Raji (cell line): Measurements from ENCODE around the gene NPY2R.

Experiments used
- POLR2A ChIP-seq: IDR thresholded peaks from 2 replicates; pipeline ENCODE4 v1.6.1; 2011; ENCODE audit warnings: low read depth, low read length, control low read depth; ENCODE audit not compliant: insufficient read depth

Gene NPY2R, protein sequence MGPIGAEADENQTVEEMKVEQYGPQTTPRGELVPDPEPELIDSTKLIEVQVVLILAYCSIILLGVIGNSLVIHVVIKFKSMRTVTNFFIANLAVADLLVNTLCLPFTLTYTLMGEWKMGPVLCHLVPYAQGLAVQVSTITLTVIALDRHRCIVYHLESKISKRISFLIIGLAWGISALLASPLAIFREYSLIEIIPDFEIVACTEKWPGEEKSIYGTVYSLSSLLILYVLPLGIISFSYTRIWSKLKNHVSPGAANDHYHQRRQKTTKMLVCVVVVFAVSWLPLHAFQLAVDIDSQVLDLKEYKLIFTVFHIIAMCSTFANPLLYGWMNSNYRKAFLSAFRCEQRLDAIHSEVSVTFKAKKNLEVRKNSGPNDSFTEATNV

DNA sequence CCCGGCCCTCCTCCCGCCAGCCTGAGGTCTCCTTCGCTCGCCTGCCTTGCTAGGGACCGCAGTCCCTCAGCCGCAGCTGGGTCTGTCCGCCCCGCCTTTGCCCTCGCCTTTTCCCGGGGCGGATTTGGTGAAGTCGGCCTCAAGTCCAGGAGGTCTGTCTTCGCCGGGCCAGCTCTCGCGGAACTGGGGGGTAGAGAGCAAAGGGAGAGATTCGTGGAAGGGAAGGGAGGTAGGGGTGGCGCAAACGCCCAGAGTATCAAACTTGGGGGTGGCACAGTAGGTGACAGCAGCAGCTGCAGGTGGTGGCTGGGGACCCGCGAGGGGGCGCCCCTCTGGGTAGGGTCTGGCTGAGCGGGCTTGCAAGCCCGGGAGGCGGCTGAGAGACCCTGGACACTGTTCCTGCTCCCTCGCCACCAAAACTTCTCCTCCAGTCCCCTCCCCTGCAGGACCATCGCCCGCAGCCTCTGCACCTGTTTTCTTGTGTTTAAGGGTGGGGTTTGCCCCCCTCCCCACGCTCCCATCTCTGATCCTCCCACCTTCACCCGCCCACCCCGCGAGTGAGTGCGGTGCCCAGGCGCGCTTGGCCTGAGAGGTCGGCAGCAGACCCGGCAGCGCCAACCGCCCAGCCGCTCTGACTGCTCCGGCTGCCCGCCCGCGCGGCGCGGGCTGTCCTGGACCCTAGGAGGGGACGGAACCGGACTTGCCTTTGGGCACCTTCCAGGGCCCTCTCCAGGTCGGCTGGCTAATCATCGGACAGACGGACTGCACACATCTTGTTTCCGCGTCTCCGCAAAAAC is at the start of gene NPY2R:
NPY2R (plus strand) TSS at position 379 of the 797 bp plus-strand sequence. CDS start 5,304 bp downstream, outside the sequence.
- no peak for TF ChIP-seq POLR2A

DNA sequence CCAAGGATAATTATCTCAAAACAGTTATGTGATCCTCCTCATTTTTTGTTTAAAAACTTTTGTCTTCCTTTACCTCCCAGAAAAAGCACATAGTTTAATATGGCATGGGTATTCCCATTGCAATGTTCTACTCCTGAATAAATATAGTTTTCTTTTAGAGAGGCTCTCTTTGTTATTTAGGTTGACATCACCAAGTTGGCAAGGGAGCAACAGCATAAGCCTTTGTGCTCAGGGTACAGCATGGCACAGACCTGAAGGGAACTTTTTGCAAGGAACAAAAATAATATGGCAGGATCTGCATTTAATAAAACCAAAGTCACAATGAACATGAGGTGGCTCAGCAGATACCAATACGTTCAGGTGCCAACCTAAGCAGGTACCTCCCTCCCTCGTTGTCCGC is 47.1 kb upstream of the NPY2R start:
- TF ChIP-seq POLR2A: no peak

DNA sequence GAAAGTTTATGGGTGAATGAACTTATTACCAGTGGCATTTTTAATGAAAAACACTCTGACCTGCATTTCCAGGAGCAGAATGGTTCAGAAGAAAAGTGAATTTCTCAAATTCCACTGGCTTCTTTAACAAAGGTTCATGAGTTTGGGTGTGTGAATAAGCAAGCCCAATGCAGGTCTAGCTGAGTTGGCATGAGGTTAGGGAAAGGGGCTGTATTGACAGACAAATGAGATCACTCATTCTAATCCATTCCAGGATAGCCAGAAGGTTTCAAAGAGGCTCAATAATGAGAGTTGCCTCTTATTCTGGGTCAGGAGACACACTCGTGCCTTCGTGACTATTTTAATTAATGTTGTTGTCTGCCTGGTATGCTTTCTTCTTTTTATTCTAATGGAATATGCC is 43.7 kb upstream of the NPY2R start:
- TF ChIP-seq POLR2A: no peak

DNA sequence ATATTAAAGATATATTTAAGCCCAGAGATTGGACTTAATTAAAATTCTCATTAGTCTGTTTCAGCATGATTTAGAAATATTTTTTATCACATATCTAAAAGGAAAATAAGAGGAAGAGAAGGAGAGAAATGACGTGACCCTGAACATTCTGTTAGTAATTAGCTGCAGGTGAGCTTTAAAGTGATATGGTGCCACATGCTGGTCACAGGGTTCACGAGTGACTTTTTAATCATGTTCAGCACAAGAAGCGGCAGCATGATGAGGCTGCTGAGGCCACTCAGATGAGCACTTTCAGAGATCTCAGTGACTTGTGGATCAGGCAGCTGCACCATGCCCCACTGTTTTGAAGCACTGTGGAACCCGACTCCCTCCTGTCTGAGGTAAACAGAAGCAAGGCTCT is 37.9 kb upstream of the NPY2R start:
- no peak for TF ChIP-seq POLR2A

DNA sequence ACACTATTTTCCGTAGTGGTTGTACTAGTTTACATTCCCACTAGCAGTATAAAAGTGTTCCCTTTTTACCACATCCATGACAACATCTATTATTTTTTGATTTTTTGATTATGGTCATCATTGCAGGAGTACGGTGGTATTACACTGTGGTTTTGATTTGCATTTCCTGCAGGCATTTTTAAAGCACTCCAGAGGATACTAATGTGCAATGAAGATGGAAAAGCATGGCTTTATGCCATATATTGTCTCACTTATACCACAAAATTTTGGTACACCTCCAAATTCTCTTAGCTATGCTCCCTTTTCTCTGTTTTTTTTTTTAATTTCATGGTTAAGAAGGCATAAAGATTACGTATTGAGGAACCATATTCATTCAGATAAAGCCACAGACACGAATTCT is 35.1 kb upstream of the NPY2R start:
- TF ChIP-seq POLR2A: no peak

DNA sequence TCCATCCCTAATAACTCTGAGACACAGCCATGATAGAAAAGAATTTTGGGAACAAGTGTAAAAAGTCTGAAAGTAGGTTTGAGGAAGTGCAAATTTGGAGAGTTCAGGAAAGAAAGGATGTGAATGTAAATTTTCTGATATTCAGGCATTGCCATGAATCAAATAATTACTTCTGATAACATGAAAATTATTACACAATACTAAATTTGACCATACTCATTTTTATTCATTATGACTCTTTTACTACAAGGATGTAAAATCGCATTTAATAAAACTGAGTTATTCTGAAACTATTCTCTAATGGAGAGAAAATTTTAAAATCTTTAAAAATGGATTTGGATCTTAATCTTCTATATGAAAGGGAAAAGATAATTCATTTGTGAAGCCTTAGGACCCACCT is 33.8 kb upstream of the NPY2R start:
- TF ChIP-seq POLR2A: no peak

DNA sequence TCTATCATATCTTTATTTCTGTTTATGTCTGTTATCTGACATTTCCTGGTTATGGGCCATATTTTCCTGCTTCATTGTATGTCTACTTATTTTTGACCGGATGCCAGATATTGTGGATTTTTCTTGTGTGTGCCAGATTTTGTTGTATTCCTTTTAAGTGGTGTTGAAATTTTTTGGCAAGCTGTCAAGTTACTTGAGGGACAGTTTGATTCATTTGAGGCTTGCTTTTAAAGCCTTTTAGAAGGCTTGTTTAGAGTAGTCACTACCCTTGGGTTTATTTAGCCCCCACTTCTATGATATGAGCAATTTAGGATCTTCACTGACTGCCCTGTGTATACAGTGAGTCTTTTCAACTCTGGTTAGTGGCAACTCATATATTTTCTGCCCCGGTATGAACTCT is 29.2 kb upstream of the NPY2R start:
- no peak for TF ChIP-seq POLR2A

DNA sequence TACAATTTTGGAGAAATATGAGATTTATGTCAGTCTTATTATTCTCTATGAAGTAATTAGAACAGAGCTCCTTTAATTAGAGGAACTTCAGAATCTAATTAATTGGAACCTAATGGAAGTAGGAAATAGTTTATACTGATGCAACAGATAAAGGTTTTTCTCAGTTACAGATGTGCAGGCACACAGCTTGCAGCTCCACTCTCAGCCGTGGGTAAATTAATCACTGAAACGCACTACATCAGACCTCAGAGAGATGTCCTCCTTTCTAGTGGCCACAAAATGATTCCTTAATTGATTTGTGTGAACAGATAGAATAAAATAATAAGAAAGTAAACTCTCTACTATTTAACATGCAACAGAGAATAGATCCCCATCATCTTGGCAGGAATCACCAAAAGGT is 21.5 kb upstream of the NPY2R start:
- no peak for TF ChIP-seq POLR2A

DNA sequence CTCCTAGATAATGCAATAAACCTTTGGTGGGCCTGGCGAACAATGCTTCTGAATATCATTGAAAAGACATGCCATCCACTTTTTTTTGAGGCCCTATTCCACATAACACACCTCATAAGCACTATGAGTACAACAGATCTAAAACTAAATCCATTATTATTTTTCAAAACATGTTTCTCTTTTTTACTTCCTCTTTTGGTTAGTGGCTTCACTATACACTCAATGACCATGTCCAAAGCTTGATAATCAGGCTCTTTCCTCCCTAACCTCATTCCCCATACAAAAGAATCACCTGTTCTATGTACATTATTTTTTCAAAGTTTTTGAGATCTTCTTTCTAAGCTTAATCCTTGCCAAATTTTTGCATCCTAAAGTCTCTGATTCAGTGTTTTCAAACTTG is 20.4 kb upstream of the NPY2R start:
- no peak for TF ChIP-seq POLR2A

DNA sequence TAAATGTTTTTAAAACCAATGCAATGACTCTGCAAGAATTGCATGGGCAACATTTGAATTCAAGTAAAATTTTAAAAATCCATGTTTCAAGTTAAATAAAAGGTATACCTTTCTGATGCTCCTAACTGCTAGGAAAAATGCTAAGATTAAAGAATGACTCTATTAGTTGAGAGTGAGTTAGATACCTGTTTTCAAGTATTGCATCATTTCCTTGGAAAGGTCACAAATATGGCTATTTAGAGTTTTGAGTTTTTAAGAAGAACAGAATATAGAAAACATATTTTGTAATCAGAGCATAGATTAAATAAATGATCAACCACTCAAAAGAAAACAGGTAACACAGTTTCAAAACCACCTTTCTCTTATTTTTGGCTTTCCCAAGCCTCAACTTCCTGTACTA is 18.3 kb upstream of the NPY2R start:
- no peak for TF ChIP-seq POLR2A

DNA sequence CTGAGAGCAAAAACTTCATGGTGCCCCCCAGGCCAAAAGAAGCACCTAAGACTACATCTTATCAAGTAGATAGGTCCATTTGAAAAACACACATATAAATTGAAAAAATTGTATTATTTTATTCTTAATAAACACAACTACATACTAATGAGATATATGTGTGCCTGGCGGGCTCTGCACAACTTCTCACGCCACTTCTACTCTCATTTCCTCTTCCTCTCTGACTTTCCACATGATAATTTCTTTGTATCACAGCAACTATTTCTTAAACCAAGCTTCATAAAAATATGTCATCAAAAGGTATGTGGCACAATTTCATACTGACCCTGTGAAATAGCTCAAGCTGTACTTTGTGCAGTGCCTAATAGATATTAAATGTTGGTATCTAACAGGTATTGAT is 10.7 kb upstream of the NPY2R start:
- no peak for TF ChIP-seq POLR2A

DNA sequence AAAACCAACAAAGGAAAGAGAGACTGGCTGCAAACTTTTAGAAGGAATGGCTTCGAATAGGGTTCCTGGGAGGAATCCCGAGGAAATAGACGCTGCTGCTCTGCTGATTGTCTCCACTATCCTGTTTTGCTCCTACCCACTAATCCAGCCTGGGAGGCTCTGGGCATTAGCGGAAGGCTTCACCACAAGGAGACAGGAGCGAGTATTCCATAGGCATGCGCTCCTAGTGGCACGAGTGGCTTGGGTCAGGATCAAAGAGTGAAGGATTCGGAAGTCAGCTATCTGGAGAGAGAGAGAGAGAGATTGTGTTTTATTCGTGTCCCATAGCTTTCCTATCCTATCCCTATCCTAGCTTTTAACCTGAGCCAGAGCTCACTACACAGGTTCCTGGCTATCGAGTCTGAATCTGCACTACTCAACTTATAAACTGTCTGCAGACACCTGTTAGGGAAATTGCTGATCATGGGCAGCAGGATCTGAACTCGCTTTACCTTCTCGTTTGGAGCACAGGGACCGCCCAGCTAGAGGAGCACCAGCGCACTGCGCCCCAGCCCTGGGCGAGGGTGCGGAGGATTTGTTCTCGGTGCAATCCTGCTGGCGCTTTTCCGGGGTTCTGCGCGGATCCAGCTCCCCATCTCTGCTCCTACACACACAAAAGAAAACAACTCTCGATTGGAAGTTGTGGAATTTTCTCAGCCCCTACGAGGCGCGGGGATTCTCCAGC is 740 bp upstream of the NPY2R start:
- TF ChIP-seq POLR2A: no peak

DNA sequence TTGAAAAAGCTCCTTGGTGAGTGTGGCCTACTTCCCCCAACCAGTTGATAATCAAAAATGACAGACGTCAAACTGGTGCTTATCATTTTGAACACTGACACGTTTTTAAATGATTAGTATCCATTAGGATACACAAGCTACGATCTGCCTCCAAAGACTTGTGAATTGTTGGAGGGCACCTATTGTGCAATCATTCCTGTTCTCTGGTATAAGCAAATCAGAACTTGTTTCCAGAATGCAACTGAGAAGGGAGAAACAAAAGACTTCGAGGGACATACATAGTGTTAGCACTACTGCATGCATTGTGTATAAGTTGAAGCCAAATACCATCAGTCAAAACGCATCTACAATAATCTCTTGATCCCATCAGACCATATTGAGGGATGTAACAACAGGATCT is 11.6 kb downstream of the NPY2R start:
- no peak for TF ChIP-seq POLR2A

DNA sequence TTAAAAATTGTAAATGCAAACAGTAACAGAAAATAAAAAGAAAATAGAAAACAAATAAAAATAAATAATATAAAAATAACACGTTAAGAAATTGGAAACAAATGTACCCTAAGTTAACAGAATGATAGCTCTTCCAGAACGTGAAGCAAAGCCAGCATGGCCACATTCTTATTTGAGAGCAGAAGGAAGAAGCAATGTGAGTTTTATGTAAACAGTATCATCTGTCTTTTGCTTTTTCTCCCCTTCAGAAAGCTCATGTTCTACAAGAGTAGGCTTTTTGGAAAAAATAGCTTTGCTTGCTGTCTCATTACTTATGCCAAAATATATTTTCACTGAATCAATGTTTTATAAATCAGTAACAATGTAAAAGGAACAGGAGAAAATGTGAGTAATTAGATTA is 18.7 kb downstream of the NPY2R start:
- no peak for TF ChIP-seq POLR2A

DNA sequence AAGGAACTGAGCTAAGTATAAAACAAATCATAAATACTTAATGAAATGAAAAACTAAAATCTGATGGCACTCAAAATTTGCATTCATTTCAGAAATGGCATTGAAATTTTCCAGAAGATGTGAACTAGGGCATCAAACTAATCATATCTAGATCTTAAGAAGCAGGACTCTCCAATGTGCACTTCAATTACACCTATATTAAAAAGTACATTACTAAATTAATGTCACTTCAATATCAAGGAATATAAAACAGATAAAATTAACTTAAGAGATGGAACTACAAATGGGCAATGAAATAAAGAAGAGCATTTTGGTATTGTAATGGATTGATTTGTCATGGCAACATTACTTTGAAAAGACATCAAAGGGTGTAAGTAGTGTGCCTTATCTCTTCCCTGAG is 20.3 kb downstream of the NPY2R start:
- no peak for TF ChIP-seq POLR2A

DNA sequence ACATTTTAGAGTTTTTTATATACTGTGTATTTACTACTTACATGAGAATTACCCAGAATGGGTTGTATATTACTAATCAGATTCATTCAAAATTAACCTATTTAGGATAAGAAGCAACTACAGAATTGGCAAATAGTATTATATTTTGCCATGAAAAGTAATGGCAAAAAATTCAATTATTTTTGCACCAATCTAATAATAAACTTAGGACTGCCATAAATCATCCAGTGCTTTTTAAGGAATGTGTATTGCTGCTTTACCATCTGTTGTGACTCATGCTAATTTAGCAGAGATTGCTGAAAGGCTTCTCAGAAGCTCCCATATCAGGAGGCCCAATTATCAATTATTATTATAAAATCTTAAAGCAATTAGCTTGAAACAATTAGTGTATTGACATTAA is 24.0 kb downstream of the NPY2R start:
- TF ChIP-seq POLR2A: no peak

DNA sequence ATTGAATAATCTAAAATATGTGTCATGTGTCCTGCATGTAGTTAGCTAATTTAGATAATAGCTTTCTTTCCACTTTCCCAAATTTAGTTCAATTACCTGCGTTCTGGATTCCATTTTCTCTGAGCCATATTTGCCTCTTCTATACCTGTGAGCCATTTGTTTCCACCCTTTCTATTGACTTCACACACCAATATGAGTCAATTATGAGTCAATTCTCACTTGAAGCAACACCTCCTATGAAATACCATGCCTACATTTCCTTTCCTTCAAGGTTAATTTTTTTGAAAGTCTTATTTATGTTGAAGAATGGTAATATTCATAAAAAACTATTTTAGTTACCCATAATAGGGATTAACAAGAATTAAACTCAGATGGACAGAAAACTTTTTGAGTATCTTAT is 25.8 kb downstream of the NPY2R start:
- TF ChIP-seq POLR2A: no peak

DNA sequence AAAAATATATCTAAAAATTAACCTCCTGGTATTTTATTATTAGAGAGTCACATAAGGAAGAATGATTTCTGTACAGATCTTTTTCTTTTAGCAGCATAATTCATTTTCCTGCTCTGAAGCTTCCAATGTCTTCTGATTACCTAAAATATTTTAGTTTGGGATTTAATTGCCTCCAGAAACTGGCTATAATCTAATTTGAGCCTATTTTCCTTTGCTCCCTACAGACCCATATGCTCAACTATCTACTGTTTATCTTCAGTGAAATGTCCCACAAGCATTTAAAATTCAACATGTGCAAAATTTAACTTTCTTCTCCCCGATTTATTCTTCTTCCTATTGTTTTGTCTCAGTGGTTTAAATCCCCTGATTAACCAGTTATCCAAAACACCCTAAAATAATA is 29.1 kb downstream of the NPY2R start:
- TF ChIP-seq POLR2A: no peak
